ENCODE results near the gene IQSEC1. TPM values are rescaled to one million over a fixed set of nuclear protein-coding genes. Genes with fewer than 3 reads are reported as not detected.

IQSEC1 gene
- total RNA-seq, 2 donors from 2014 or later = 31.2 to 53.5 TPM

- Mint-ChIP-seq H3K4me1 (ENCODE audit: low read depth) (peaks cover 84% of the 10 kb centered on the region), H3K4me3 (no peak overlapping the region), H3K27me3 (ENCODE audit: low read depth) (no peaks in the 10 kb centered on the region), H3K36me3 (ENCODE audit: insufficient read depth in 2 of 2) (peaks cover 6% of the 10 kb centered on the region in 2 donors), H3K27ac (peak overlapping the region; percentile 71), H3K9me3 (no peaks in the 10 kb centered on the region)
- DNase-seq (no peak), ATAC-seq (replicated peaks in 1 of 2) (no peak)
Measured at GRCh38 chr3:12999147-13000140, 73.8 kb downstream of the IQSEC1 start.

GRCh38 chr3:12998648-12999047 is 74.6 kb downstream of the IQSEC1 start:
- no peak overlapping the region for H3K4me3 Mint-ChIP-seq
- H3K27ac Mint-ChIP-seq = peak overlapping the region; percentile 71
- no peaks in the 10 kb centered on the region for H3K27me3 Mint-ChIP-seq (ENCODE audit: low read depth)
- peaks cover 4 to 6% of the 10 kb centered on the region in 2 donors for H3K36me3 Mint-ChIP-seq (ENCODE audit: insufficient read depth in 2 of 2)
- ATAC-seq (replicated peaks in 1 of 2) = no peak
- H3K4me1 Mint-ChIP-seq (ENCODE audit: low read depth) = peaks cover 77% of the 10 kb centered on the region
- DNase-seq = no peak
- H3K9me3 Mint-ChIP-seq = no peaks in the 10 kb centered on the region

GRCh38 chr3:12997387-12997786 is 75.8 kb downstream of the IQSEC1 start:
- Mint-ChIP-seq H3K4me3 (no peak overlapping the region), H3K9me3 (no peaks in the 10 kb centered on the region), H3K36me3 (ENCODE audit: insufficient read depth in 2 of 2) (peaks cover 3 to 6% of the 10 kb centered on the region in 2 donors), H3K27ac (peak overlapping the region; percentile 33), H3K27me3 (ENCODE audit: low read depth) (no peaks in the 10 kb centered on the region), H3K4me1 (ENCODE audit: low read depth) (peaks cover 64% of the 10 kb centered on the region)
- DNase-seq (no peak), ATAC-seq (replicated peaks in 1 of 2) (no peak)

GRCh38 chr3:12996181-12996506 is 77.1 kb downstream of the IQSEC1 start:
- no peak overlapping the region for H3K4me3 Mint-ChIP-seq
- no peak for DNase-seq
- H3K4me1 Mint-ChIP-seq (ENCODE audit: low read depth) = peaks cover 52% of the 10 kb centered on the region
- no peak for ATAC-seq (replicated peaks in 1 of 2)
- no peak overlapping the region for H3K27ac Mint-ChIP-seq
- H3K36me3 Mint-ChIP-seq (ENCODE audit: insufficient read depth in 2 of 2) = peaks cover 3 to 4% of the 10 kb centered on the region in 2 donors
- no peaks in the 10 kb centered on the region for H3K27me3 Mint-ChIP-seq (ENCODE audit: low read depth)
- no peaks in the 10 kb centered on the region for H3K9me3 Mint-ChIP-seq

- no peaks in the 10 kb centered on the region for H3K9me3 Mint-ChIP-seq
- H3K4me1 Mint-ChIP-seq (ENCODE audit: low read depth) = peaks cover 57% of the 10 kb centered on the region
- H3K27ac Mint-ChIP-seq = peak overlapping the region; percentile 40
- no peak for DNase-seq
- peaks cover 2 to 4% of the 10 kb centered on the region in 2 donors for H3K36me3 Mint-ChIP-seq (ENCODE audit: insufficient read depth in 2 of 2)
- H3K27me3 Mint-ChIP-seq (ENCODE audit: low read depth) = no peaks in the 10 kb centered on the region
- H3K4me3 Mint-ChIP-seq = peak overlapping the region; percentile 88 to 91
- ATAC-seq (replicated peaks in 1 of 2) = no peak
Measured at GRCh38 chr3:12995389-12996180, 77.6 kb downstream of the IQSEC1 start.

- Mint-ChIP-seq H3K4me1 (ENCODE audit: low read depth) (peaks cover 52% of the 10 kb centered on the region), H3K4me3 (peak overlapping the region; percentile 88 to 91), H3K27me3 (ENCODE audit: low read depth) (no peaks in the 10 kb centered on the region), H3K9me3 (no peaks in the 10 kb centered on the region), H3K27ac (peak overlapping the region; percentile 39), H3K36me3 (ENCODE audit: insufficient read depth in 2 of 2) (peaks cover 0 to 4% of the 10 kb centered on the region in 2 donors)
- ATAC-seq (replicated peaks in 1 of 2) = peak; percentile 88 to 90
- peak; percentile 89 to 94 for DNase-seq
Measured at GRCh38 chr3:12994607-12995388, 78.4 kb downstream of the IQSEC1 start.

GRCh38 chr3:12994357-12994606 is 78.9 kb downstream of the IQSEC1 start:
- peaks cover 46% of the 10 kb centered on the region for H3K4me1 Mint-ChIP-seq (ENCODE audit: low read depth)
- peak overlapping the region; percentile 88 to 91 for H3K4me3 Mint-ChIP-seq
- H3K36me3 Mint-ChIP-seq (ENCODE audit: insufficient read depth in 2 of 2) = peaks cover 0 to 4% of the 10 kb centered on the region in 2 donors
- no peak overlapping the region for H3K27ac Mint-ChIP-seq
- ATAC-seq (replicated peaks in 1 of 2) (peak; percentile 12 to 34), DNase-seq (no peak)
- H3K9me3 Mint-ChIP-seq = no peaks in the 10 kb centered on the region
- no peaks in the 10 kb centered on the region for H3K27me3 Mint-ChIP-seq (ENCODE audit: low read depth)

GRCh38 chr3:12993517-12994356 is 79.5 kb downstream of the IQSEC1 start:
- no peak overlapping the region for H3K27ac Mint-ChIP-seq
- H3K9me3 Mint-ChIP-seq = no peaks in the 10 kb centered on the region
- no peaks in the 10 kb centered on the region for H3K27me3 Mint-ChIP-seq (ENCODE audit: low read depth)
- ATAC-seq (replicated peaks in 1 of 2) (peak; percentile 14 to 28), DNase-seq (no peak)
- H3K4me3 Mint-ChIP-seq = peak overlapping the region; percentile 88 to 91
- peaks cover 0 to 4% of the 10 kb centered on the region in 2 donors for H3K36me3 Mint-ChIP-seq (ENCODE audit: insufficient read depth in 2 of 2)
- H3K4me1 Mint-ChIP-seq (ENCODE audit: low read depth) = peaks cover 45% of the 10 kb centered on the region

- Mint-ChIP-seq H3K27me3 (ENCODE audit: low read depth) (no peaks in the 10 kb centered on the region), H3K4me1 (ENCODE audit: low read depth) (peaks cover 46% of the 10 kb centered on the region), H3K27ac (no peak overlapping the region), H3K4me3 (peak overlapping the region in 1 of 2 donors; percentile 67), H3K36me3 (ENCODE audit: insufficient read depth in 2 of 2) (no peaks in the 10 kb centered on the region), H3K9me3 (no peaks in the 10 kb centered on the region)
- ATAC-seq (replicated peaks in 1 of 2) = no peak
- no peak for DNase-seq
Measured at GRCh38 chr3:12992629-12993516, 80.4 kb downstream of the IQSEC1 start.

GRCh38 chr3:12991861-12992281 is 81.4 kb downstream of the IQSEC1 start:
- peaks cover 38% of the 10 kb centered on the region for H3K4me1 Mint-ChIP-seq (ENCODE audit: low read depth)

GRCh38 chr3:12991481-12991837 is 81.8 kb downstream of the IQSEC1 start:
- DNase-seq (no peak), ATAC-seq (replicated peaks in 1 of 2) (no peak)
- Mint-ChIP-seq H3K9me3 (no peaks in the 10 kb centered on the region), H3K27ac (no peak overlapping the region), H3K27me3 (ENCODE audit: low read depth) (no peaks in the 10 kb centered on the region), H3K36me3 (ENCODE audit: insufficient read depth in 2 of 2) (no peaks in the 10 kb centered on the region), H3K4me1 (ENCODE audit: low read depth) (peaks cover 34% of the 10 kb centered on the region), H3K4me3 (no peak overlapping the region)

More at GRCh38 chr3:12991861-12992281, 81.4 kb downstream of the IQSEC1 start:
- Mint-ChIP-seq H3K27ac (no peak overlapping the region), H3K4me3 (no peak overlapping the region), H3K36me3 (ENCODE audit: insufficient read depth in 2 of 2) (no peaks in the 10 kb centered on the region), H3K9me3 (no peaks in the 10 kb centered on the region), H3K27me3 (ENCODE audit: low read depth) (no peaks in the 10 kb centered on the region)
- no peak for DNase-seq
- ATAC-seq (replicated peaks in 1 of 2) = no peak

Data from activated T-cell treated with anti-CD3 and anti-CD28 coated beads, Interleukin-2, amount 50 U/mL, for 72 hours (primary cell).